CD4-positive, alpha-beta T cell treated with Interleukin-12 subunit alpha and Interleukin-12 subunit beta, for 1 hour (primary cell): ENCODE data around the gene DEFB113.
"Not testable (repeated sequence)": the region's sequence is repeated elsewhere in the genome, so short reads cannot be mapped to it uniquely, and the experiment has no call there.

Experiments
- DNase-seq: peaks from one replicate; pipeline ENCODE4 v3.0.0-alpha.2; 2020

DEFB113 gene

DNA sequence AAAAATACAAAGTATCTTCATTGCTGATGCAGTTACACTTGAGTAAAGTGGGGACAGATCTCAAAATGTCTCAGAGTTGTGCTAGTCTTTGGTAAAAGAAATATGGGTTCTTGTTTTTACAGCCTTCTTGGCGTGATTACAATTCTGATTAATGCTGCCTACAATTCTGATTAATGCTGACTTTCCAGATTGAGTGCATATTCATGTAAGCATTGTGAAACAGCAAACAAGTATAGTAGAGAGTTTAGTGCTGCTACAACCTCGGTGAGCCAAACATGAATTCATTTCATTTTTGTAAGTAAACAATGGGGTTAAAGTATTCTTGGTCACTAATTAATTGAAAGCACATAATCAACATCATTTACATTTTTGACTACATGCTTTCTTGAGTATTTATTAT is at the start of gene DEFB113:
DEFB113 (minus strand) TSS at position 21 of the 400 bp plus-strand sequence; CDS start at position 21, 0 bp downstream.
- DNase-seq, result no peak

GRCh38 chr6:50007819-50008218 is 38.4 kb upstream of the DEFB113 start:
- no peak for DNase-seq

DNA sequence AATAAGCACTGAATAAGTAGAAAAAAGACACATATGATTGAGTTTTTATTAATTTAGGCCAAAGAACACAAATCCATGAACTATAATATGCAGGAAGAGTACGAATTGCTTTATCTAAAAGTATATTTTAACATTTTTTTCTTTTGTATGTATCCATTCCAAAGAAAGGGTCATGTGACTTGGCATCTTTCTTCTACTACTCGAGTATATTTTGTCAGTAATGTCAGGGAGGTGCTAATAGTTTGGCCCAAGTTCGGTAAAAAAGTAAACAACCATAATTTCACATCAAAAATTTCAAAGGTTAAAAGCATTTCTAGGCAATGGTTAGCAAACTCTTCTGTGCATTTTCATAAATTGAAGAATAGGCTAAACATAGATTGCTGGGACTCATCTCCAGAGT is 33.7 kb upstream of the DEFB113 start:
- DNase-seq, result no peak

DNA sequence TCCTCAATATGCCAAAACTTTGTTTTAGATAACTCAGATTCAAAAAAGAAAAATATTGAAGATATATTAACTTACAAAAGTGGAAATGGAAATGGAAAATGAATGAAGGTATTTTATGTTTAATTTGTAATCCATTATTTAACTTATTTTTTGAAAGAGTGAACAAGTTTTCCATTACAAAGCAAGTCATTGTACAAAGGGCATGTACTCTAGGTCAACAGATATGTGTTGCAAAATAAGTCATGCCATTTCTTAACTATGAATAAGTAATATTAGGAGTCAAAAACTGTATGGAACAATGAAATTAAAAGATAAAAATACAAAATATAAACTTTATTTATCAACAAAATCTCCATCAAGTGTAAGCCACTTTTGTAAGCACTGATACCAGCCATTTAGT is 25.9 kb upstream of the DEFB113 start:
- no peak for DNase-seq

DNA sequence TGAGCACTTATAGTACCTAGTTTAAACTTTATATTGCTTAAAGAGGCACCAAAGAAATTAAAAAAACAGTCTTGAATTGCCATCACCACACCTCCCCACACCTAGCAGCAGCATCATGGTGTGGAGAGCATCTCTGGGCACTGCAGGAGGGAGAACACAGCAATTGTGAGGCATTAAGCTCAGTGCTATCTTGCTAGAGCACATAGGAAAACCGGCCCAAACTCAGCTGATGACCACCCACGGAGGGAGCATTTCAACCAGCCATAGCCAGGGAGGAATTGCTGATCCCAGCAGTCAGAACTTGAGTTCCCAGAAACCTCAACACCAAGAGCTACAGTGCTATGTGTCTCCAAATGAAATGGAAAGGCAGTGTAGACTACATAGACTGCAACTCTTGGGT is 19.5 kb upstream of the DEFB113 start:
- DNase-seq, result no peak

DNA sequence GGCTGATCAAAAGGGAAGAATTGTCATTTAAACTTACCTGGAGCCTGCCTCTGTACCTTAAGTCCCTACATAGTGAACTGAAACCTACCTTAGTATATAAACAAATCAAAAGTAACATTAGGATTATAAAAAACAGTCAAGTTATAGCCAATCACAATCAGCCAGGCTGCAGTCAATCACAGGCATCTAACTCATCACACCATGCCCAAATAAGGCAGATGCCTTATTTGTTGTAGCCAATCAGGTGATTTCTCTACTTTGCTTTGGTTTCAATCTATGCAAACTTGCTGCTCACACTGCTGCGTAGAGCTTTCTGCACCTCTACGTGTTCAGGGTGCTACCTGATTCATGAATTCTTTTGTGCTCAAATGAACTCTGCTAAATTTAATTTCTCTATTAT is 18.3 kb upstream of the DEFB113 start:
- no peak for DNase-seq

- no peak for DNase-seq
Measured at GRCh38 chr6:49986551-49986950, 17.1 kb upstream of the DEFB113 start.

DNA sequence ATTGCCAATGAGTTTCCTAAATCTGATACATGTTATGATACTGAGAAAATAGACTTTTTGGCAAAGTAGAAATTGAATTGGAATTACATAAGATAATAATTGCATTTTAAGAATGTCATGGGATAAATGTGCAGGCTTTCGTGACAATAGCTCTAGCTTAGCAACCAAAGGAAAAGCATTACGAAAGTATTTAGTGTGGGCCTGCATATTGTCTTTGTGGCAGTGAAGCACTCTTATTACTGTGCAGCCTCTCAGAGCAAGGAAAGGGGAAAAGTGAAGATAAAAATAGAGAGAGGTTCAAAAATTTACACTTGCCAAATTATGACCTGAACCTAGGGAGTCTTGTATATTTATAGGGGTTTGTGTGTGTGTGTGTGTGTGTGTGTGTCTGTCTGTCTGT is 12.6 kb upstream of the DEFB113 start:
- DNase-seq, result no peak

- DNase-seq, result no peak
Measured at GRCh38 chr6:49980898-49981297, 11.5 kb upstream of the DEFB113 start.

DNA sequence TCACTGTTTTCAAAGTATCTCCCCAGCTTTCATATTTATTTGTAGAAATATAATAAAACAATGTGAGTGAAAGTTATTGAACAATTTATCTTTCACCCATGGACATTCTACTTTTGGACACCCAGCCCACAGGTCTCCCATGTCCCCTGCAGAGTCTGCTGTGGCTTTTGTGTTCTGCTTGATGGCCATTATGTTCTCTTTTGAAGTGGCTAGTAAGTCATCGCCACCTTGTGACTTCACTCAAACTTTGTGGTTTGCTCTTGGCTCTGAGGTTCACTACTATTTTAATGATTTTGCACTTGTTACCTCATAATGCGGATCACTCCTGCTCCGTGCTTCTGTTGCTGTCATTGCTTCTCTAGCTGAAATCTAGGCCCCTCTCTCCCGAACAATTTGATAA is 10.2 kb upstream of the DEFB113 start:
- no peak for DNase-seq

DNA sequence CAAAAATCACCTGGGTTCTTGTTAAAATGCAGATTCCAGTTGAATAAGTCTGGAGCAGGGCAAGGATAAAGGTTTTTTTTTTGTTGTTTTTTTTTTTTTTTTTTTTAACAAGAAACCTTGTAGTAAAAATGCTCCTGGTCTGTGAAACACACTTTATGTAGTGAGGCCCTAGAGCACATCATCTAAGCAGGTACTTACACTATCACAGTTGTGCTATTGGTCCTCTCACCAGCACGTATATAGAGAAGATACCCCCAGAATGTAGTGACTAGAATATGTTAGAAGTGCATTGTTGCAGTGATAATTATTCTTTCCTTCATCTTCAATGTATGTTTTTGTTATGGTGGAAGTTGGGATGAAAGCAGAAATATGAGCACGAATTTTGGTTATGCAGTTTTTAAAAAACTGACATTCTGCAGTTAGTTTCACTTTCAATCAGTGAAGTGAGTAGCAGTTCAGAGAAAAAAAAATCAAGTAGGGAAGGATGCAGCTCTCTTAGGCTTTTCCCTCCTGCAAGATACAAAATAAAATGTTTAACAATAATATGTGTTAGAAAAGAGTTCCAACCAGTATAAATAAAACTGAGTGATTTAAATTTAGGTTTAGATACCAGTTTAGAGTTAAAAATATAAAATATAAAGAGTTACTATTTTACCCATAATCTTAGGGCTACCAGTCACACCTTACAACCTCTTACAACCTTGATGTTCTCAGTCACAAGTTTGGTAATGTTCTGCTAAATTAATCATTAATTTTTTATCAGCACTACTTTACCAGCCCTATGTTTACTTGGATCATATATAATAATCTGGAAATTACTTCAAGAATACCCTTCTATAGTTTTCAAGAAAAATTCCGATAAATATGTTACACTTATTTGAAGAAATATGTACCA is 9.2 kb upstream of the DEFB113 start:
- DNase-seq, result no peak

- no peak for DNase-seq
Measured at GRCh38 chr6:49966823-49967222, 2.6 kb downstream of the DEFB113 start.

DNA sequence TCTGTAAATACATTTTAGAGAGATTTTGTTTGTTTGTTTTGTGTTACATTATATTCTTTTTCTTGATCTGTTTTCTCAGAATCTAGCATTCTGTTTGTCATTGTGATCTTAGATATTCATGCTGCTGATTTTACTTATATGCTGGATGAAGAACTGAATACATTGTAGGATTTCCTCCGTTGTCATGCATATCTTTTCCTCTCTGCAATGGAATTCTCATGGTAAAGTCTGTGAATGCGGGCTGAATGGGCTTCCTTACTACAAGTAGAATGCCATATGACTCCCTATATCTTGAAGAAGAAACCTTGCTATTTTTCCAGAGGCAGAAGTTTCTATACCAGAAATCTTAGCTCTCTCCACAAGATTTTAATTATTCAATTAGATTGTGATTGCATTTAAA is 3.1 kb downstream of the DEFB113 start:
- DNase-seq, result no peak

DNA sequence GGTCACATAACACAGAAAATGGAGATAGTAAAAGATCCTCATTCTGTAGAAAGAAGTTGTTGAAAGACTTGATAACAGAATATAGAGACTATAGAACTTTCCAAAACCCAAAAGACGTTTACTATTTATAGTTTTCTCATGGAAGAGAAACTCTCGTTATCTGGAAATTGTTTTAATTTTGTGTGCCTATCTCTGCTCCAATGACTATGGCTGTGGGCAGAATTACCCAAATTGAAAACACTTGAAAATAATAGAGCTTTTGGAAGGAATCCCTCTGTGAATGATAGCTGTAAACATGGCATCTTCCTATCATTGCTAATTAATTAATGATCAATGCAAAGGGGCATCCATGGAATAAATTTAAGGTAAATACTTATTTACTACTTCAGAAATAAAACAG is 5.4 kb downstream of the DEFB113 start, which contains the start of gene DEFB114:
DEFB114 (minus strand) TSS at position 101 of the 400 bp plus-strand sequence; CDS start at position 42, 59 bp downstream.
- DNase-seq, result no peak

- DNase-seq, result no peak
Measured at GRCh38 chr6:49958180-49958579, 11.2 kb downstream of the DEFB113 start.

DNA sequence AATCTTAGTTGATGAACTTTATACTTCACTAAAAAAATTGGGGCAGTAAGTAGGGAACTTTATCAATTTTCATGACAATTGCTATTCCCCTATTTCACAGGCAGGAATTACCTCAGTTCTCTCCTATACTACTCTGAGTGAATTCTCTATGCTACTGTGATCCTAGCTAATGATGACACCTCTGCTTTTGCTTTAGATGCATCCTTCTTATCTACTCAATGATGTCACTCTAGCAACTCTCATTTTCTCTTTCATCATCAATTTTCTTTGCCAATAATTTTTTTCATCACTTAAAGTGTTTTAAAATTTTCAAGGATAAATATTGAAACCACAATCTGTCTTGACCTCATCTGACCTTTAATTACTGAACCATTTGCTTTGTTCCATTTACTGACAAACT is 13.6 kb downstream of the DEFB113 start:
- DNase-seq, result no peak

GRCh38 chr6:49951926-49952325 is 17.5 kb downstream of the DEFB113 start:
- no peak for DNase-seq

- no peak for DNase-seq
Measured at GRCh38 chr6:49950415-49950751, 19.0 kb downstream of the DEFB113 start.

- DNase-seq, result no peak
Measured at GRCh38 chr6:49949062-49949461, 20.4 kb downstream of the DEFB113 start.

- DNase-seq, result no peak
Measured at GRCh38 chr6:49946835-49947234, 22.6 kb downstream of the DEFB113 start.

DNA sequence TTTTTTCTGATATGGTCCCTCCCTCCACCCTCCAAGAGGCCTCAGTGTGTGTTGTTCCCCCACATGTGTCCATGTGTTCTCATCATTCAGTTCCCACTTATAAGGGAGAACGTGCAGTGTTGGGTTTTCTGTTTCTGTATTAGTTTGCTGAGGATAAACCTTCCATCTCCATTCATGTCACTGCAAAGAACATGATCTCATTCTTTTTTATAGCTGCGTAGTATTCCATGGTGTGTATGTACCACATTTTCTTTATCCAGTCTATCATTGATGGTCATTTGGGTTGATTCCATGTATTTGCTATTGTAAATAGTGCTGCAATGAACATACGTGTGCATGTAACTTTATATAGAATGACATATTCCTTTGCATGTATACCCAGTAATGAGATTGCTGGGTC is 25.4 kb downstream of the DEFB113 start:
- DNase-seq, result not testable (repeated sequence)

- DNase-seq, result no peak
Measured at GRCh38 chr6:49939993-49940498, 29.4 kb downstream of the DEFB113 start.

DNA sequence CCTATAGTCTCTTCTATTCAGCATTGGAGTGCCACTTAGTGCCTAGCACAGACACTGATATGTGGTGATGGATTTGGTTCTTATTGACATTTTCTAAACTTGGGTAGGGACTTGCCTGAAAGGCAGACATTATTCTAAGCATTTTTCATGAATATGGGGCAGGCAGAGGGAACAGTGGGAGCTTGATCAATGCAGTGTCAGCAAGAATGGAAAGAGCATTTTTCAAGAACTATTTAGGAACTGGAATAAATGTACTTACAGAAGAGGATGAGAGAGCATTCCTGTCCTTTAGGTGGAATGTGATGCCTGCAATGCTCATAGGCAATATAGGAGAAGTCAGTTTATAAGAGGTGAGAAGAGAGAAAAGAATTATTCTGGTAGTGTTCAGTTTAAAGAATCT is 31.6 kb downstream of the DEFB113 start:
- no peak for DNase-seq

DNA sequence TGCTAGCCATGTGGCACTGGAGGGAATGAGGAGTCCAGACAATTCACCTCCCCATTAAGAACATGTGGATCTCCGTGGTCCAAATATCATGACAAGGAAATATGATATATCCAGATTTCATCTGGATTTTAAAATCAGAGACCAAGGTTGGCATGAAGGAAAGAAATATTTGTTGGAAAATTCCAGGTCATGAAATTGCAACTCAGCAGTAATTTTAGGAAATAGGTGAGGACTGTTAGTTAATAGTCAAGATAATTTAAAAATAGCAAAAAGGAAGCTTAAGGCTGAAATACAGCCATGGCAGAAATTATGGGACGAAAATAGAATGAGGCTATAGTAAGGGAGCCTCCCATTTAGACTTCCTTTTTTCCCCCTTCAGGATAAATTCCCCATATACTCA is 32.4 kb downstream of the DEFB113 start:
- DNase-seq, result no peak

GRCh38 chr6:49935387-49935786 is 34.0 kb downstream of the DEFB113 start:
- DNase-seq, result no peak
